PC-3 (cell line): ENCODE results near the gene GBA2.

Experiments used
- CTCF ChIP-seq: fragments of 300-600 bp; sonication (generic); conservative IDR thresholded peaks from 2 replicates; pipeline ENCODE4 v1.5.1; 2017; ENCODE audit warnings: antibody characterized with exemption, low read depth, mild to moderate bottlenecking, low read length
- EZH2 ChIP-seq: fragments of 300-600 bp; sonication (generic); IDR thresholded peaks from one replicate; pipeline ENCODE4 v1.6.1; 2017; ENCODE audit warnings: antibody characterized with exemption, mild to moderate bottlenecking, low read length; ENCODE audit not compliant: unreplicated experiment
- EZH2phosphoT487 ChIP-seq: fragments of 300-600 bp; sonication (generic); IDR thresholded peaks from 2 replicates; pipeline ENCODE4 v1.6.1; 2018; ENCODE audit warnings: mild to moderate bottlenecking, antibody characterized with exemption, low read length, borderline replicate concordance

GRCh38 chr9:35758475-35759050 lies 9.5 kb upstream of the GBA2 start:
- TF ChIP-seq EZH2phosphoT487 (no peak), CTCF (no peak), EZH2 (no peak)
